Endothelial cell (in vitro differentiated cells): ENCODE results near the gene HOXD1. TPM values are rescaled to one million over a fixed set of nuclear protein-coding genes. Genes with fewer than 3 reads are reported as not detected.

Source experiments
- DNase-seq: peaks from one replicate; pipeline ENCODE4 v3.0.0; 2021; ENCODE audit warnings: low spot score
- H3K27ac Mint-ChIP-seq: one replicate; pipeline ENCODE4 v1.8.0; 2021; ENCODE audit warnings: mixed read lengths, inconsistent platforms; ENCODE audit not compliant: unreplicated experiment
- H3K27me3 Mint-ChIP-seq: one replicate; pipeline ENCODE4 v1.8.0; 2021; ENCODE audit warnings: mild to moderate bottlenecking, moderate library complexity, mixed read lengths, inconsistent platforms; ENCODE audit not compliant: unreplicated experiment
- H3K36me3 Mint-ChIP-seq: one replicate; pipeline ENCODE4 v1.8.0; 2021; ENCODE audit warnings: mild to moderate bottlenecking, low read depth, mixed read lengths, inconsistent platforms; ENCODE audit not compliant: unreplicated experiment
- H3K4me1 Mint-ChIP-seq: one replicate; pipeline ENCODE4 v1.8.0; 2021; ENCODE audit warnings: mild to moderate bottlenecking, mixed read lengths, inconsistent platforms; ENCODE audit not compliant: unreplicated experiment
- H3K4me3 Mint-ChIP-seq: one replicate; pipeline ENCODE4 v1.8.0; 2021; ENCODE audit warnings: mild to moderate bottlenecking, mixed read lengths, inconsistent platforms; ENCODE audit not compliant: unreplicated experiment
- H3K9me3 Mint-ChIP-seq: one replicate; pipeline ENCODE4 v1.8.0; 2021; ENCODE audit warnings: mixed read lengths, inconsistent platforms; ENCODE audit not compliant: unreplicated experiment
- CTCF ChIP-seq: fragments of 200-600 bp; sonication (generic); IDR thresholded peaks from one replicate; pipeline ENCODE4 v1.5.0; 2021; ENCODE audit warnings: antibody characterized with exemption; ENCODE audit not compliant: unreplicated experiment
- total RNA-seq: library from RNA; stranded (reverse); fragmentation: NEBNext Ultra II Directional; extraction: Animal tissue kit (Norgen Biotek cat#: 25700); gene quantifications from one replicate; pipeline ENCODE4 v1.2.1, GENCODE V29; 2021; ENCODE audit not compliant: unreplicated experiment

Gene HOXD1
- total RNA-seq, 1 donor from 2014 or later: 3.8 TPM

DNA sequence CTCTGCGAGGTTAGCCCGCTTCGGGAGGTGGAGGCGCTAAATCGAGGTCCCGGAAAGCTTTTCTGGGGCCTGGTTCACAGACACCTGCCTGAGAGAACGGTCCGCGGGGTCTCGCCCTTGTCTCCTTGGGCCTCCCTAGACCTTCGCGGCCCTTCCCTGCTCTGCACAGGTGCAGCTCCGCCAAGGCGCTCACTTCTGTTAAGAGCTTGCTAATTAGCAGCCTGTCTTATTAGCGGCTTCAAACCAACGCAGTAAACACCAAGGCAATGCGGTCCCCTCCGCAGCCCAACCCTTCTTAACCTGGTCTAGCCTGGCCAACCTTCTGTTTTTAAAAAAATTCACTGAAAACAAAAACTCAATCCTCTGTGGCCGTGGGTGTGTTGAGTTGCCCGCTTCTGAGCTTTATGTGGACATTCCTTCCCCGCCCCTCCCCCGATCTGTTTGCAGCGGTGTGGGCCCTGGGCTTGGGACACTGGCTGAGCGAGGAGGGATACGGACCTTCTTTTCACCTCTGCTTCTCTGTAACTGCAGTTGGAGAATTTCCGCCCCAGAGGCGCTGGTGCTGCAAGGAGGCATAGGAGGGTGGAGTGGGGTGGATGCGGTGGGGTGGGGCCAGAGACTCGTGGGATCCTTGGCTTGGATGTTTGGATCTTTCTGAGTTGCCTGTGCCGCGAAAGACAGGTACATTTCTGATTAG, 40.5 kb upstream of the HOXD1 start:
- Mint-ChIP-seq H3K27me3 (peaks cover 66% of the 10 kb centered on the region), H3K9me3 (no peaks in the 10 kb centered on the region), H3K27ac (no peak overlapping the region), H3K36me3 (peaks cover 11% of the 10 kb centered on the region), H3K4me3 (no peak overlapping the region), H3K4me1 (peaks cover 29% of the 10 kb centered on the region)
- no peak for DNase-seq
- no peak for TF ChIP-seq CTCF

DNA sequence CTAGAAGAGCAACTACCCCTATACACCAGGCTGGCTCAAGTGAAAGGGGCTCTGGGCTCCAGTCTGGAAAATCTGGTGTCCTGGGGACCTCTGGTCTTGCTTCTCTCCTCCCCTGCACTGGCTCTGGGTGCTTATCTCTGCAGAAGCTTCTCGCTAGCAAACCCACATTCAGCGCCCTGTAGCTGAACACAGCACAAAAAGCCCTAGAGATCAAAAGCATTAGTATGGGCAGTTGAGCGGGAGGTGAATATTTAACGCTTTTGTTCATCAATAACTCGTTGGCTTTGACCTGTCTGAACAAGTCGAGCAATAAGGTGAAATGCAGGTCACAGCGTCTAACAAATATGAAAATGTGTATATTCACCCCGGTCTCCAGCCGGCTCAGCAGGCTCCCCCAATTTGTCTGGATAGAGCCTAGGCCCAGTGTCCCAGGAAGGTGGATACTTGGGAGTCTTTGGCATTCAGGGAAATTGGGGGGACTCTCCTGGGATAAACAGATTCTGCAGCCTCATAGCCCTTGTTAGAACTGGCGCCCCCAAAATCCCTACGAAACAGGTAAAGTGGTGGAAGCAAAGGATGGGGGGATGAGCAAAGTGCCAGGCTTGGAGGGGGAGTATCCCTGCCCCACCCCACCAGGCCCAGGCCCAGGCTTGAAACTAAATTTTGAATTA, 39.6 kb upstream of the HOXD1 start:
- no peak for TF ChIP-seq CTCF
- DNase-seq: no peak
- H3K27me3 Mint-ChIP-seq: peaks cover 65% of the 10 kb centered on the region
- H3K36me3 Mint-ChIP-seq: peaks cover 11% of the 10 kb centered on the region
- no peaks in the 10 kb centered on the region for H3K9me3 Mint-ChIP-seq
- H3K4me3 Mint-ChIP-seq: no peak overlapping the region
- H3K4me1 Mint-ChIP-seq: peaks cover 29% of the 10 kb centered on the region
- no peak overlapping the region for H3K27ac Mint-ChIP-seq

DNA sequence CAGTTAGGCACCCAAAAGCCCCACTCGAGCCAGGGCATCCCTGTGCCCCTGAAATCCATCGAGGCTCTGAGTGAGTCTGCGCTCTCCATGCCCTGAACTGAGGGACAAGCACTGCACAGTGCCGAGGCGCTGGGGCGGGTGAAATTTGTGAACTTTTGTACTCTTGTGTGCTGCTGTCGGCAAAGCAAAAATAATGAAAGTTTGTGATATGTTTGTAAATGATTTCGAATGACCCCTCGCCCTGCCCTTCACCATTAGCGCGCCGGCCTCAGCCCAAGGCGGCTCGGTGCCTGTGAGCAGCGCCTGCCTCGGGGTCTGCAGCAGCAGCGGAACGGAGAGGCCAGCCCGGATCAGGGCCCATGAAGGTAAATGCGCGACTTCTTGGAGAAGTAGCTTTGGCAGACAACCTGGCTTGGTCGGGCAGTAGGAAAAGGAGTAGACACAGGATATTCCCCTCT, 39.0 kb upstream of the HOXD1 start:
- peaks cover 11% of the 10 kb centered on the region for H3K36me3 Mint-ChIP-seq
- no peak for TF ChIP-seq CTCF
- H3K27me3 Mint-ChIP-seq: peaks cover 63% of the 10 kb centered on the region
- no peak overlapping the region for H3K27ac Mint-ChIP-seq
- peak overlapping the region; percentile 1 for H3K4me3 Mint-ChIP-seq
- H3K9me3 Mint-ChIP-seq: no peaks in the 10 kb centered on the region
- DNase-seq: no peak
- peaks cover 29% of the 10 kb centered on the region for H3K4me1 Mint-ChIP-seq

DNA sequence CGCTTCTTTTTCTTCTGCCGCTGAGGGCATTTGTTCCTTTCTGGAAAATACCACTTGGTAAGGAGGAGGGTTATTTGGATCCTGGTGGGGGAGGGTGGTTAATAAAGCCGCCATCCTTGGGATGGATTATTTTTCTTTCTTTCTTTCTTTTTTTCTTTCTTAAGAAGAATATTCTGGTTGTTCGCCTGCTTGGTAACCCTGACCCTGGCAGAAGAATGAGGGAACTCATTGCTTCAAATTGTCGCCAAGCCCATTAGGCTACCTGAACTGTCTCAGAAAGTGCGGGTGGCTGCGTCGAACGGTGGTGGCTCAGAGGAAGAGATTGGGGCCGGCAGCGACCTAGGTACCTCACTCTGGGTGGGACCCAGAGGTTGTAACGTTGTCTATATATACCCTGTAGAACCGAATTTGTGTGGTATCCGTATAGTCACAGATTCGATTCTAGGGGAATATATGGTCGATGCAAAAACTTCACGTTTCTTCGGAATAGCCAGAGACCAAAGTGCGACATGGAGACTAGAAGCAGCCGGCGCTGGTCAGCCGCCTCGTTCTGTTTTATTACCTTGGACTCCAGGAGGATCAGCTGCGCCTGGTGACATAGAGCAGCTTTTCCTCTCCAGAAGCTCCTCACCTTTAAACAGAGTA, 38.4 kb upstream of the HOXD1 start:
- Mint-ChIP-seq H3K4me1 (peaks cover 29% of the 10 kb centered on the region), H3K36me3 (peaks cover 11% of the 10 kb centered on the region), H3K27ac (no peak overlapping the region), H3K4me3 (peak overlapping the region; percentile 1), H3K27me3 (peaks cover 59% of the 10 kb centered on the region), H3K9me3 (no peaks in the 10 kb centered on the region)
- no peak for DNase-seq
- no peak for TF ChIP-seq CTCF
